Measurements from ENCODE around the gene DNAAF1. TPM values are rescaled to one million over a fixed set of nuclear protein-coding genes. Genes with fewer than 3 reads are reported as not detected.

Gene DNAAF1
- under 1 TPM in 1 of 2 donors, not detected in 1; 0.19 TPM for total RNA-seq

GRCh38 chr16:84144859-84145639, at the start of gene DNAAF1, which contains the start of gene HSDL1:
DNAAF1 (plus strand) TSS chr16:84145308; CDS start chr16:84145441, 133 bp downstream.
HSDL1 (minus strand) TSS chr16:84145177; CDS start chr16:84131321, 13,856 bp downstream.
- Mint-ChIP-seq H3K36me3 (ENCODE audit: insufficient read depth in 2 of 2) (peaks cover 0 to 3% of the 10 kb centered on the region in 2 donors), H3K27ac (peak within 1 kb of the TSS; percentile 76), H3K4me1 (ENCODE audit: low read depth) (peaks cover 23% of the 10 kb centered on the region), H3K27me3 (ENCODE audit: low read depth) (peaks cover 6% of the 10 kb centered on the region), H3K9me3 (no peaks in the 10 kb centered on the region), H3K4me3 (peak within 1 kb of the TSS; percentile 97 to 98)
- peak; percentile 92 to 96 for DNase-seq
- ATAC-seq (replicated peaks in 1 of 2) = peak; percentile 86

DNA sequence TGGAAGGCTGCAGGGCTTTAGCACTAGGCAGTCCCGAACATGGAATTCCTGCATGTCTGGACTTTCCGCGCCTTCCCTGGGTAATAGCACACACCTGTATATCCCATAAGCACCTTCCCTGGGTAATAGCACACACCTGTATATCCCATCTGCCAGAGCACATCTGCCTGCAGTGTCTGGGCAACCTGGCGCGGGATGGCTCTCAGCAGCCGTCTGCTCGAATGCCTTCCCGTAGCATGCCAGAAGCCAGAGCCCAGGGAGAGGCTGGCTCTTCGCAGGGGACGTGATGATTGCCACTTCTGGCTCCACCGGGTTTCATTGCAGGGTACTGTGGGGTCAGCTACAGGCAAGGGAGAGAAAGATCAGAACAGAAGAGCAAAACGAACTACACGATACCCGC, 49.6 kb upstream of the DNAAF1 start:
- Mint-ChIP-seq H3K4me3 (no peak overlapping the region), H3K27ac (no peak overlapping the region), H3K27me3 (ENCODE audit: low read depth) (no peaks in the 10 kb centered on the region), H3K4me1 (ENCODE audit: low read depth) (peaks cover 30% of the 10 kb centered on the region), H3K36me3 (ENCODE audit: insufficient read depth in 2 of 2) (peaks cover 2 to 25% of the 10 kb centered on the region in 2 donors), H3K9me3 (no peaks in the 10 kb centered on the region)
- DNase-seq (no peak), ATAC-seq (replicated peaks in 1 of 2) (no peak)

DNA sequence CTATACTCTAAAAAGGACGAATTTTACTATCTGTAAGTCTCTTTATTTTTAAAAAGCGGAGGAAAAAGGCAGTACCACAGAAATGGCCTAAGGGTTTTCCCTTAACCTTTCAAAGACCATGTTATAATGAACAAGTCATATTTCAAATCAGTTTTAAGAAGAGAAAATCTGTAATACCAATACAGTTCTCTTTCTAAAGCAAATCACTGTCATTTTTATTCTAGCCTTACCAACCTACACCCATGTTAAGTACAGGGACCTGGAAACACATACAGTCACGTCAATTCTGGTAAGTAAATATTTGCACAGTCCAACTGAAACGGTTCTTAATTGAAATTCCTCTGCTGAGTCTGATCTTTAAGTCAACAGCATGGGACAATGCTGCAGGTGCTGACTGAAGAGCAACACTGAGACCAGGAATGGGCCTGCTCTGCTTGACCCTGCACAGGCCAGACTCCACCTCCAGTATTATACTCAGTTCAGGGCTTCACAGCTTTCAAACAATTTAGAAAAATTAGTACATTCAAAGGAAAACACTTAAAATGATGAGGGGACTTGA, 48.6 kb upstream of the DNAAF1 start:
- Mint-ChIP-seq H3K4me1 (ENCODE audit: low read depth) (peaks cover 38% of the 10 kb centered on the region), H3K36me3 (ENCODE audit: insufficient read depth in 2 of 2) (peaks cover 2 to 24% of the 10 kb centered on the region in 2 donors), H3K27ac (no peak overlapping the region), H3K9me3 (no peaks in the 10 kb centered on the region), H3K4me3 (no peak overlapping the region), H3K27me3 (ENCODE audit: low read depth) (no peaks in the 10 kb centered on the region)
- no peak for ATAC-seq (replicated peaks in 1 of 2)
- DNase-seq = no peak

- Mint-ChIP-seq H3K27ac (no peak overlapping the region), H3K36me3 (ENCODE audit: insufficient read depth in 2 of 2) (peaks cover 2 to 19% of the 10 kb centered on the region in 2 donors), H3K4me3 (no peak overlapping the region), H3K4me1 (ENCODE audit: low read depth) (peaks cover 50% of the 10 kb centered on the region), H3K27me3 (ENCODE audit: low read depth) (no peaks in the 10 kb centered on the region), H3K9me3 (no peaks in the 10 kb centered on the region)
- DNase-seq = no peak
- ATAC-seq (replicated peaks in 1 of 2) = no peak
Measured at GRCh38 chr16:84098939-84099338, 46.2 kb upstream of the DNAAF1 start.

DNA sequence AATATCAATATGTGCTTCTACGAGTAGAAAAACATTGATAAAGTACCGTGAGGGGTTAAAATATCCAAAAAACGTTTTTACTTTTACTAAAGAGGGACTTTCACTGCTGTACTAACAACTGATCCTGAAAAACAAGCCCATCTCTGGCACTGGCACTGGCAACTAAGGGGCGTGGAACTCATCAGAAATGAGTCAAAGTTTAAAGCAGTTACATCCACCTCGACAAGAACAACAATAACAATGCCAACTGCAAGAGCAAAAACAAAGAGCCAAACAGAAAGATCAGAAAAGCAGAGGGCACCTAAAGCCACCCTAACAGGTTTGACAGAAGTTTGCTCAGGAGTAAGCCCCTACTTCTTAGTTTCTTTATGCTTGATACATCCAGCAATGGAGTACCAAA, 41.4 kb upstream of the DNAAF1 start:
- H3K27ac Mint-ChIP-seq = no peak overlapping the region
- ATAC-seq (replicated peaks in 1 of 2) = no peak
- no peaks in the 10 kb centered on the region for H3K27me3 Mint-ChIP-seq (ENCODE audit: low read depth)
- H3K9me3 Mint-ChIP-seq = no peaks in the 10 kb centered on the region
- DNase-seq = no peak
- no peak overlapping the region for H3K4me3 Mint-ChIP-seq
- H3K36me3 Mint-ChIP-seq (ENCODE audit: insufficient read depth in 2 of 2) = peaks cover 4 to 13% of the 10 kb centered on the region in 2 donors
- H3K4me1 Mint-ChIP-seq (ENCODE audit: low read depth) = peaks cover 55% of the 10 kb centered on the region

GRCh38 chr16:84104231-84104630, 40.9 kb upstream of the DNAAF1 start:
- H3K27ac Mint-ChIP-seq = peak overlapping the region; percentile 41
- ATAC-seq (replicated peaks in 1 of 2) = no peak
- peaks cover 4 to 10% of the 10 kb centered on the region in 2 donors for H3K36me3 Mint-ChIP-seq (ENCODE audit: insufficient read depth in 2 of 2)
- DNase-seq = no peak
- no peaks in the 10 kb centered on the region for H3K9me3 Mint-ChIP-seq
- peaks cover 54% of the 10 kb centered on the region for H3K4me1 Mint-ChIP-seq (ENCODE audit: low read depth)
- H3K27me3 Mint-ChIP-seq (ENCODE audit: low read depth) = no peaks in the 10 kb centered on the region
- no peak overlapping the region for H3K4me3 Mint-ChIP-seq

GRCh38 chr16:84105301-84105815, 39.8 kb upstream of the DNAAF1 start:
- DNase-seq = no peak
- Mint-ChIP-seq H3K36me3 (ENCODE audit: insufficient read depth in 2 of 2) (peaks cover 4 to 6% of the 10 kb centered on the region in 2 donors), H3K27me3 (ENCODE audit: low read depth) (no peaks in the 10 kb centered on the region), H3K4me3 (no peak overlapping the region), H3K9me3 (no peaks in the 10 kb centered on the region), H3K27ac (peak overlapping the region; percentile 30), H3K4me1 (ENCODE audit: low read depth) (peaks cover 51% of the 10 kb centered on the region)
- no peak for ATAC-seq (replicated peaks in 1 of 2)

DNA sequence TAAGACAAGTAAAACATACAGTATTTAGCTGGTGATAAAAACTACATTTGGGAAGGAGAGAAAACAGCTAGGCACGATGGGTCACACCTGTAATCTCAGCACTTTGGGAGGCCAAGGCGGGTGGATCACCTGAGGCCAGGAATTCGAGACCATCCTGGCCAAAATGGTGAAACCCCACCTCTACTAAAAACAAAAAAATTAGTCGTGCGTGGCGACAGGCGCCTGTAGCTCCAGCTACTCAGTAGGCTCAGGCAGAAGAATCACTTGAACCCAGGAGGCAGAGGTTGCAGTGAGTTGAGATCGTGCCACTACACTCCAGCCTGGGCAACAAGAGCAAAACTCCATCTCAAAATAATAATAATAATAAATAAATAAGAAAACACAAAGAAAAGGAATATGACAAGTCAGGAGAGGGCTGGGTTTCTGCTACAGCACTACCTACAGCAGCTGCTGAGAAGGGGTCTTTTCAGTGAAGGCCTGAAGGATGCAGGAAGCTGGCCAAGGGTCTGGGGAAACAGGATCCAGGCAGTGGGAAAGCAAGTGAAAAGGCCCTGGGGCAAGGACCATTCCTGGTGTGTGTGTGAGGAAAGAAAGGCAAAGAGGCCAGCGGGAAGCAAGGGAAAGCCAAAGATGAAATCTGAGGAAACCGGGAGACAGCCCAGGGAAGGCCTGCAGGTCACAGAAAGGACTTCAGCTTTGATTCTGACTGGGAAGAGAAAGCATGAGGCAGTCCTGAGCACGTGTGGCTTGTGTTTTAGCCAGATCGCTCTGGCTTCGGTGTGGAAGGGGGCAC, 39.0 kb upstream of the DNAAF1 start:
- Mint-ChIP-seq H3K4me1 (ENCODE audit: low read depth) (peaks cover 54% of the 10 kb centered on the region), H3K27ac (no peak overlapping the region), H3K36me3 (ENCODE audit: insufficient read depth in 2 of 2) (peaks cover 2 to 4% of the 10 kb centered on the region in 2 donors), H3K27me3 (ENCODE audit: low read depth) (no peaks in the 10 kb centered on the region), H3K9me3 (no peaks in the 10 kb centered on the region), H3K4me3 (no peak overlapping the region)
- ATAC-seq (replicated peaks in 1 of 2) (no peak), DNase-seq (no peak)

DNA sequence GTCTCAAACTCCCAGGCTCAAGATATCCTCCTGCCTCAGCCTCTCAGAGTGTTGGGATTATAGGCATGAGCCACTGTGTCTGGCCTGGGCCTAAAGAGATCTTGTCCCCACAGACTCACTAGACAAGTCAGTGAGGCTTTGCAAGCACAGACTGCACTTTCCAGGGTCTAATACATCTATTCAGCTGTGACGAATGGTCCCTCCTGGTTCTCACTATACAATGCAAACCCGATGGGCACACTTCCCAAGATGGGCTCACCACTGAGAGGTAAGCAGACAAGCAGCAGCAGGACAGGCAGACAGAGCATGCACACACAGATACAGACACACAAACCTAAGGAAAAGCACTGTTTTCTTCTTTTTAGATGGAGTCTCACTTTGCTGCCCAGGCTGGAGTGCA, 37.2 kb upstream of the DNAAF1 start:
- no peaks in the 10 kb centered on the region for H3K27me3 Mint-ChIP-seq (ENCODE audit: low read depth)
- H3K27ac Mint-ChIP-seq = no peak overlapping the region
- H3K4me3 Mint-ChIP-seq = no peak overlapping the region
- peaks cover 1 to 2% of the 10 kb centered on the region in 2 donors for H3K36me3 Mint-ChIP-seq (ENCODE audit: insufficient read depth in 2 of 2)
- ATAC-seq (replicated peaks in 1 of 2) (no peak), DNase-seq (no peak)
- H3K4me1 Mint-ChIP-seq (ENCODE audit: low read depth) = peaks cover 53% of the 10 kb centered on the region
- no peaks in the 10 kb centered on the region for H3K9me3 Mint-ChIP-seq

- no peak overlapping the region for H3K27ac Mint-ChIP-seq
Measured at GRCh38 chr16:84109598-84110335, 35.3 kb upstream of the DNAAF1 start.

GRCh38 chr16:84110527-84110926, 34.6 kb upstream of the DNAAF1 start:
- Mint-ChIP-seq H3K27ac (peak overlapping the region; percentile 18), H3K4me1 (ENCODE audit: low read depth) (peaks cover 61% of the 10 kb centered on the region), H3K9me3 (no peaks in the 10 kb centered on the region), H3K4me3 (no peak overlapping the region), H3K27me3 (ENCODE audit: low read depth) (no peaks in the 10 kb centered on the region), H3K36me3 (ENCODE audit: insufficient read depth in 2 of 2) (peaks cover 1 to 2% of the 10 kb centered on the region in 2 donors)
- no peak for ATAC-seq (replicated peaks in 1 of 2)
- DNase-seq = no peak

More at GRCh38 chr16:84109598-84110335, 35.3 kb upstream of the DNAAF1 start:
- DNase-seq (no peak), ATAC-seq (replicated peaks in 1 of 2) (peak in 1 of 2 donors; percentile 36)
- Mint-ChIP-seq H3K9me3 (no peaks in the 10 kb centered on the region), H3K4me3 (no peak overlapping the region), H3K27me3 (ENCODE audit: low read depth) (no peaks in the 10 kb centered on the region), H3K4me1 (ENCODE audit: low read depth) (peaks cover 57% of the 10 kb centered on the region), H3K36me3 (ENCODE audit: insufficient read depth in 2 of 2) (peaks cover 1 to 2% of the 10 kb centered on the region in 2 donors)

- ATAC-seq (replicated peaks in 1 of 2) (no peak), DNase-seq (no peak)
- peaks cover 1 to 2% of the 10 kb centered on the region in 2 donors for H3K36me3 Mint-ChIP-seq (ENCODE audit: insufficient read depth in 2 of 2)
- peak overlapping the region in 1 of 2 donors; percentile 12 for H3K4me3 Mint-ChIP-seq
- H3K4me1 Mint-ChIP-seq (ENCODE audit: low read depth) = peaks cover 58% of the 10 kb centered on the region
- no peaks in the 10 kb centered on the region for H3K9me3 Mint-ChIP-seq
- peak overlapping the region; percentile 91 for H3K27ac Mint-ChIP-seq
- H3K27me3 Mint-ChIP-seq (ENCODE audit: low read depth) = no peaks in the 10 kb centered on the region
Measured at GRCh38 chr16:84111525-84111924, 33.6 kb upstream of the DNAAF1 start.
